Erythroblast (primary cell): ENCODE data around the gene DISC1.
"Not testable (repeated sequence)": the region's sequence is repeated elsewhere in the genome, so short reads cannot be mapped to it uniquely, and the experiment has no call there.

ENCODE experiments used
- DNase-seq, 2 experiments: peaks; one replicate each; lab custom pipeline; 2025; lab: John Stamatoyannopoulos, UW
- GATA1 ChIP-seq: IDR thresholded peaks from 2 replicates; pipeline ENCODE4 v1.6.1; 2011; ENCODE audit warnings: low read depth, mild to moderate bottlenecking, control low read depth, low read length, moderate library complexity
- POLR2A ChIP-seq: IDR thresholded peaks from 2 replicates; pipeline ENCODE4 v1.6.1; 2011; ENCODE audit warnings: mild to moderate bottlenecking, low read length

Gene DISC1

GRCh38 chr1:231930257-231930947 lies 303.8 kb downstream of the DISC1 start:
- no peak for DNase-seq
- TF ChIP-seq GATA1 (no peak), POLR2A (no peak)

- TF ChIP-seq POLR2A (no peak), GATA1 (no peak)
- DNase-seq: no peak
Observed at GRCh38 chr1:231931146-231931545, 304.6 kb downstream of the DISC1 start.

- peak; percentile 43 to 60 for DNase-seq
- no peak for TF ChIP-seq POLR2A
- no peak for TF ChIP-seq GATA1
Observed at GRCh38 chr1:231931846-231932454, 305.4 kb downstream of the DISC1 start.

- no peak for DNase-seq
- no peak for TF ChIP-seq GATA1
- TF ChIP-seq POLR2A: no peak
Observed at GRCh38 chr1:231933711-231934626, 307.4 kb downstream of the DISC1 start.

DNA sequence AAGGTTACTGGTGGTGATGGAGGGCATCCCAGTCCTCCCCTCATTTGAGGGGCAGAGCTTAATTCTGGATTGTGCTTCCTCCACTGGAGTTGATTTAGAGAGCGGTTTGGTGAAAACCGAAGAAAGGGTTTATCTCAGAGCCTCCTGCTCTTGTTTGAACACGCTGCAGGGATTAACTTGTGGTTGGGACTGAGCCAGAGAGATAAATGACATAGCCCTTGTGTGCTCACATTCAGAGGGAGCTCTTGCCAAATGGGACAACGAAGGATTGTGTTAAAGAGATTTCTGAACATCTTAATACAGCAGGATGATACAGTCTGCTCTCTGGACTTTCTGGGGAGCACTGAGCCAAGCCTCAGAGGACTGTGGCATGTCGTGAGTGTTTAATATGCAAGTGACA lies 308.2 kb downstream of the DISC1 start:
- TF ChIP-seq GATA1: no peak
- TF ChIP-seq POLR2A: no peak
- peak; percentile 52 to 85 for DNase-seq

DNA sequence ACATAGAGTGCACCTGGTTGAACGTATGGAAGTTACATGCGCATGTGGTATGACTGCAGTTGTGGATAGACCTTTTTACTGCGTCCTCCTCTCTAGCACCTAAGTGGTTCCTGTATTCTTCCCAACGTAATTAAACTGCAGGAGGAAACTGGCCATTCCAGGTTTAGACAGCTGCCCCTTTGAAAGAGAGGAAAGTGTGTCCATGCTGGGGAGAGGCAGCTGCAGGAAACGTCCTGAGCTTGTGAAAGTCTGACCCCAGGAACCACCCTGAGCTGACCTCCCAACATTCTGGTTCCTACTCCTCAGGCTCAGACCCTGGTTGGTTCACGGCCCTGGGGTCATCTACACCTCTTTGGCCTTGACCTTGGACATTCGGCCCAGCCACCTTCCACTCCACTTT lies 309.3 kb downstream of the DISC1 start:
- no peak for TF ChIP-seq POLR2A
- no peak for TF ChIP-seq GATA1

DNA sequence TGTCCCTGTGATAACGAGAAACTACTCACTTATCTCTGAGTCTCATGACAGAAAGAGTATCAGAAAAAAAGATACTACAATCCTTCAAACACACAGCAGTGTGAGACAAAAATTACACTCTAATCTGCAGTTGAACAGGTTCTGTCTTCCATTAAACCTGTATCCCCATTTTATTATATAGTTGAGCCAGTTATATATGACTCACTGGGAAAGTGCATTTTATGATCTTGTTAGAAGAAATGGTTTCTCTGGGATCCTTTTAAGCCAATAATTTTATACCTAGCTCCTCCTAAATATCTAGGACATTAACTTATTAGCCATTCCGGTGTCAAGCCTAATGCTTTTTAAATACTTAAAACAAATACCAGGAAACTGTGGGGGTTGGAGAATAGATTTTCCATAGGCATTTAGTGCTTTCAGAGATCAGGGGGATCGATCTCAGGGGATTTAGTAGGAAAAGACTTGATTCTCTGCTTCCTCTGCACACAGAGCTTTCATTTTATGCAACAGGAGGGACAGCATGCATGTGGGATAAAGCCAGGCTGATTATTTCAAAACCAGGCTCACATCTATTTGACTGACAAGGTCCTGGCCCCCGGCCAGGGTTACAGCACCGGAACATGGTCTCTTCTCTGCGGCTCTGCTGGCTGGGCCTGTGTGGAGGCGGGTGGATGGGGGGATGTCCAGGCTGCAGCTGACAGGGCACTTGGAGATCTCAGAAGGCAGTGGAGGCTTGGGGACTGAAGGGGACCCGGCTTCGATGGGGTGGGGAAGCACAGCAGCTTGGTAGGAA lies 310.6 kb downstream of the DISC1 start:
- no peak for TF ChIP-seq GATA1
- TF ChIP-seq POLR2A: no peak
- DNase-seq: peak; percentile 11 to 62

More for the DNA sequence above, 309.3 kb downstream of the DISC1 start:
- no peak for DNase-seq

DNA sequence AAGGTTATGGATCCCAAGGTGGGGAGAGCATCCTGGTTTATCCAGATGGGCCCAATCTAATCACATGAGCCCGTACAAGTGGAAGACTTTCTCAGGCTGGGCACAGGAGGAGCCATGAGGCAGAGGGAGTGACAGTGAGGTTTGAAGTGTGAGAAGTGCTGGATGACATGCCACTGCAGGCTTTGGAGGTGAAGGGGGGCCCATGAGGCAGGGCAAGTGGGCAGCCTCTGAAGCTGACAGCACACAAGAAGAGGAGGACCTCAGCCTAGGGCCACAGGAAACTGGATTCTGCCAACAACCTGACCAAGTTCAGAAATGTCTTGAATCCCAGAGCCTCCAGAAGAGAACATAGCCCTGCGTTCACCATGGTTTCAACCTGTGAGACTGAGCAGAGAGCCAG lies 311.6 kb downstream of the DISC1 start:
- TF ChIP-seq GATA1 (no peak), POLR2A (no peak)
- DNase-seq: no peak

DNA sequence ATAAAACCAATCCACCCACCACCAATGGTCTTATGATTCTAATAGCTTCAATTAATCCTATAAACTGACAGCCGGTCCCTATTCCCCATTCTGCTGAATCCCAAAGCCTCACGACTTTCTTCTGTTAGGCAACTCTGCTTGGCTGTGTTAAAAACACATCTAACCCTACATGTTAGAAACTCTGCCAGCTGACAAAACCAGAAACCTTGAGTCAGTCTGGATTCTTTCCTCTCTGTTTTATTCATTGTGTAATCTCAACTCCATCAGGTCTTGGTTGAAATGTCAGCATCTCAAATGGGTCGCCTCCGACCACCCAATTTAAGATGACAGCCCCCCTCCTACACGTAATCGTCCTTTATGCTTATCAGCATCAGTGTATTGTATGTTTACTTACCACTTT lies 312.1 kb downstream of the DISC1 start:
- TF ChIP-seq GATA1: no peak
- TF ChIP-seq POLR2A: no peak
- no peak for DNase-seq

DNA sequence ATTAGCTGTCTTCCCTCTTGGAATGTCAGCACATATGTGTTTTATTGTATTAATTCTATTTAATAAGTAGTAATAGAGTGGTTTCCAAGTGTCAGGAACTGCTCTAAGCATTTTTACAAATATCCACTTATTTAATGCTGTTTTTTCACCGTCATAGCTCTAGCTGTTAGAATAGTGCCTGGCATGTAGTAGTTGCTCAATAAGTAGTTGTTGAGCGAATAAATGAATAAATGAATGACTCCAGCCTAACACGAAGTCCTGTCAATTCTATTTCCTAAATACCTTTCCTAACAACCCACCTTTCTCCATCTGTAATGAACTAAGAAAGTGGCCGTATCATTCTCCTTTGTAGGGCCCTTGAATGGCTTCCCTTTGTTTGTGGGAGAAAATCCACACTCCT lies 312.5 kb downstream of the DISC1 start:
- TF ChIP-seq POLR2A (no peak), GATA1 (no peak)
- no peak for DNase-seq

- no peak for TF ChIP-seq GATA1
- TF ChIP-seq POLR2A: no peak
Observed at GRCh38 chr1:231940116-231940515, 313.5 kb downstream of the DISC1 start.

DNA sequence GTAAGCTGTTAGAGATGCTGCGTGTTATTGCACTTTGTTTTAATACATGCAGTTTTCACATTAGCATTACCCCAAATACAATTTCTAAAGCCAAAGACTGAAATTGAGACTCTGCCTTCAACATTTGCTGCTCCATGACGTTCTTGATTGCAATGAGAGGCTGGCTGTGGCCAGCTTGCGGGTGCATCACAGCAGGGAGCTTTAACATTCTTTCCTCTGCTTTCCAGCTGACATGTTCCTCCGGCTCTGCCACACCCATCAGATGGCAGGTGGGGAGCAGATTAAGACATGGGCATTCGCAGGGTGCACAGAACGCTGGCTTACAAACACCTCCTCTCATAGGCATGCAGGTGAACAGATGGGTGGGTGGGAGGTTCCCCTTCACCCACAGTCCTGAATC lies 314.1 kb downstream of the DISC1 start:
- TF ChIP-seq POLR2A: no peak
- TF ChIP-seq GATA1: no peak
- no peak for DNase-seq

More at GRCh38 chr1:231940116-231940515, 313.5 kb downstream of the DISC1 start:
- no peak for DNase-seq

DNA sequence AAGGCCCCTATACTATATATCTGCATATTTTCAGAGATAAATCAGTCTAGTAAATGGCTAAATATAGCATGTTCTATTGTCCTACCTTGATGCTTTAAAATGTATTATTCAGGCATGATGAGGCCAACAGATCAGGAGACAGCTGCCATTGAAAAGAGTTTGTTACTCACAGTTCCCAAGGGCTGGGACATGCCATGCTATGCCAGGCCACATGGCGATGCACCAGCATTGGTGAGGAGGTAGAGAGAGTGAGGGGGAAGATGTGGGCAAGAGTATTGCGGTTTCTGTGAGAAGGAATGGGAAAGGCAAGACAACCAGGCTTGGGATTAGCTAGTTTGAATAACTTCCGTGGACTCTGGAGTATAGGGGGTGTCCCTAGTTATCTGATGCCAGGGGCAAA lies 316.5 kb downstream of the DISC1 start:
- DNase-seq: no peak
- TF ChIP-seq POLR2A: no peak
- no peak for TF ChIP-seq GATA1

GRCh38 chr1:231948102-231948501 lies 321.5 kb downstream of the DISC1 start:
- not testable (repeated sequence) for DNase-seq
